ENCODE data around the gene MUC6.

MUC6 gene

GRCh38 chr11:1071571-1072115, 35.1 kb upstream of the MUC6 start:
- no peak for DNase-seq

- no peak for DNase-seq
These were observed 34.3 kb upstream of the MUC6 start for GRCh38 chr11:1070594-1071462.

- no peak for DNase-seq
These were observed 33.2 kb upstream of the MUC6 start for GRCh38 chr11:1069740-1070139.

- DNase-seq, result no peak
These were observed 31.4 kb upstream of the MUC6 start for GRCh38 chr11:1067812-1068496.

- no peak for DNase-seq
These were observed 27.6 kb upstream of the MUC6 start for GRCh38 chr11:1064167-1064566.

- DNase-seq, result no peak
These were observed 25.7 kb upstream of the MUC6 start for GRCh38 chr11:1062075-1062820.

- DNase-seq, result no peak
These were observed 24.5 kb upstream of the MUC6 start for GRCh38 chr11:1060852-1061616.

- no peak for DNase-seq
These were observed 23.9 kb upstream of the MUC6 start for GRCh38 chr11:1060410-1060809.

- DNase-seq, result no peak
These were observed 23.2 kb upstream of the MUC6 start for GRCh38 chr11:1059759-1060158.

- no peak for DNase-seq
These were observed 21.3 kb upstream of the MUC6 start for GRCh38 chr11:1057806-1058205.

- no peak for DNase-seq
These were observed 19.7 kb upstream of the MUC6 start for GRCh38 chr11:1055990-1056771.

GRCh38 chr11:1055109-1055703, 18.7 kb upstream of the MUC6 start:
- no peak for DNase-seq

- no peak for DNase-seq
These were observed 17.9 kb upstream of the MUC6 start for GRCh38 chr11:1054143-1055108.

GRCh38 chr11:1053121-1053901, 16.8 kb upstream of the MUC6 start:
- no peak for DNase-seq

- no peak for DNase-seq
These were observed 15.9 kb upstream of the MUC6 start for GRCh38 chr11:1052133-1053011.

- no peak for DNase-seq
These were observed 15.0 kb upstream of the MUC6 start for GRCh38 chr11:1051356-1052132.

All from NCI-H774 (cell line).